PC-9 (cell line): ENCODE data around the gene KLK12. TPM values are rescaled to one million over a fixed set of nuclear protein-coding genes. Genes with fewer than 3 reads are reported as not detected.

Experiments used
- BruUV-seq: library from RNA; stranded (reverse); fragments of 400-500 nt; replicated peaks from 2 replicates; lab custom pipeline; 2021; lab: Mats Ljungman, UMichigan
- CTCF ChIA-PET: fragments of 300-600 bp; sonication (Branson Sonifier 250); formaldehyde crosslinking; loops from one replicate; lab custom pipeline; 2022; ENCODE audit warnings: antibody characterized with exemption; lab: Charles Lee
- POLR2A ChIA-PET: fragments of 300-600 bp; sonication (Branson Sonifier 250); formaldehyde crosslinking; loops from one replicate; lab custom pipeline; 2022; ENCODE audit warnings: antibody characterized with exemption; ENCODE audit not compliant: unreplicated experiment; lab: Charles Lee
- DNase-seq, 2 experiments: peaks; one replicate each; pipeline versions ENCODE4 v3.0.0 to v3.0.0-alpha.2; 2015 to 2022; ENCODE audit warnings: mixed read lengths in 1 of 2
- H2AFZ ChIP-seq: fragments of 200-600 bp; sonication (generic); 2 replicates; pipeline ENCODE4 v1.8.1; 2017; ENCODE audit warnings: antibody characterized with exemption
- H3F3A ChIP-seq: fragments of 200-600 bp; sonication (generic); 2 replicates; pipeline ENCODE4 v1.8.1; 2017; ENCODE audit warnings: antibody characterized with exemption, mild to moderate bottlenecking, low read depth; ENCODE audit not compliant: insufficient read depth
- H3K27ac ChIP-seq: fragments of 200-600 bp; sonication (generic); 2 replicates; pipeline ENCODE4 v1.6.1; 2016; ENCODE audit warnings: mixed run types
- H3K27me3 ChIP-seq: fragments of 200-600 bp; sonication (generic); 2 replicates; pipeline ENCODE4 v1.6.1; 2016; ENCODE audit warnings: low read depth, mixed run types; ENCODE audit not compliant: insufficient read depth
- H3K36me3 ChIP-seq: fragments of 200-600 bp; sonication (generic); 2 replicates; pipeline ENCODE4 v1.6.1; 2016; ENCODE audit warnings: low read depth, mixed run types
- H3K4me1 ChIP-seq: fragments of 200-600 bp; sonication (generic); replicated peaks from 2 replicates; pipeline ENCODE4 v1.6.1; 2016; ENCODE audit warnings: mixed run types; ENCODE audit not compliant: insufficient read depth
- H3K4me2 ChIP-seq: fragments of 200-600 bp; sonication (generic); 2 replicates; pipeline ENCODE4 v1.6.1; 2017; ENCODE audit warnings: mixed run types
- H3K4me3 ChIP-seq: fragments of 200-600 bp; sonication (generic); 2 replicates; pipeline ENCODE4 v1.6.1; 2016; ENCODE audit warnings: mixed run types
- H3K79me2 ChIP-seq: fragments of 200-600 bp; sonication (generic); 2 replicates; pipeline ENCODE4 v1.6.1; 2017; ENCODE audit warnings: low read depth, mixed run types
- H3K9me2 ChIP-seq: fragments of 200-600 bp; sonication (generic); 2 replicates; pipeline ENCODE4 v1.8.1; 2017; ENCODE audit warnings: mild to moderate bottlenecking; ENCODE audit not compliant: insufficient read depth
- H3K9me3 ChIP-seq: fragments of 200-600 bp; sonication (generic); 2 replicates; pipeline ENCODE4 v1.8.1; 2016; ENCODE audit warnings: low read depth; ENCODE audit not compliant: insufficient read depth
- H4K20me1 ChIP-seq: fragments of 200-600 bp; sonication (generic); 2 replicates; pipeline ENCODE4 v1.8.1; 2017; ENCODE audit not compliant: insufficient read depth
- CTCF ChIP-seq: fragments of 200-600 bp; sonication (generic); conservative IDR thresholded peaks from 2 replicates; pipeline ENCODE4 v1.6.1; 2017; ENCODE audit warnings: mixed run types, antibody characterized with exemption, mild to moderate bottlenecking, moderate library complexity
- EZH2 ChIP-seq: fragments of 200-600 bp; sonication (generic); IDR thresholded peaks from 2 replicates; pipeline ENCODE4 v1.8.0; 2017; ENCODE audit warnings: antibody characterized with exemption, low read depth
- intact Hi-C: fragments of 100-400 bp; cut with micrococcal nuclease; formaldehyde crosslinking; loops from one replicate; pipeline ENCODE4 v1.10.0; 2022; ENCODE audit not compliant: unreplicated experiment
- total RNA-seq: library from RNA; stranded (reverse); gene quantifications from 2 replicates; pipeline ENCODE4 v1.2.3, GENCODE V29; 2021

The KLK12 gene
- total RNA-seq, 1 experiment from 2014 or later: not detected

- peak within 1 kb of the TSS; percentile 77 for H2AFZ ChIP-seq
- intact Hi-C loops: loop anchor here (1.0 kb wide), 3 partner anchors 9 to 32 kb away; partner anchors contain the start of gene KLK6
- POLR2A ChIA-PET: interaction anchor here (0.5 to 2.1 kb wide), 6 partner anchors 17 to 262 kb away, joined by 3 to 22 read pairs (median 6); partner anchors contain the start of gene KLK6
Observed at GRCh38 chr19:51001515-51001914, 33.3 kb downstream of the KLK12 start, which contains the start of gene KLK8. KLK8 (minus strand) TSS chr19:51001604; CDS start chr19:51001167, 437 bp downstream.

DNA sequence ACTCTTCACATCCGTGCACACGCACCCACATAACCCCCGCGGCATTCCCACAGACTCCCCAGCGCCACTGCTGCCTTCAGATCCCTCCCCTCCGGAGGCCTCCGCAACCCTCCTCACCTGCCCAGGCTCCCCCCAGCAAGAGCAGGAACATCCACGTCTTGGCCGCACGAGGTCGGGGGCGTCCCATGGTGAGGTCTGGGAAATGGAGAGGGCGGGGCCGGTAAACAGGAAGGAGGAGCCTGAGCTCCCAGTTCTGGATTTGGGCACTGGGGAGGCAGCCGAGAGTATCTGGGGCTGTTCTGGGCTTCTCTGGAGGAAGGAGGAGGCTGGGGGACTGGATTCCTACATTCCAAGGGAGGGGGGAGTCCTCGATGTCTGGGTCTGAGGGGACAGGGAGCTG, 33.8 kb downstream of the KLK12 start:
- CTCF ChIA-PET: interaction anchor here (0.6 to 2.6 kb wide), 5 partner anchors 10 to 409 kb away, joined by 3 to 20 read pairs (median 4); partner anchors contain the start of gene KLK7
- H2AFZ ChIP-seq: peak overlapping the region; percentile 77
- H3K4me3 ChIP-seq: peak overlapping the region; percentile 64
- H4K20me1 ChIP-seq: no peaks in the 10 kb centered on the region
- peak overlapping the region; percentile 66 for H3K27ac ChIP-seq
- H3K4me2 ChIP-seq: peak overlapping the region; percentile 93
- POLR2A ChIA-PET: interaction anchor here (0.5 to 2.1 kb wide), 5 partner anchors 8 to 46 kb away, joined by 3 to 22 read pairs (median 13); partner anchors contain the start of genes KLK6 and KLK7
- peaks cover 26% of the 10 kb centered on the region for H3K79me2 ChIP-seq
- no peaks in the 10 kb centered on the region for H3K9me3 ChIP-seq
- H3F3A ChIP-seq: peaks cover 19% of the 10 kb centered on the region; the same call in 1 of the 2 replicates
- intact Hi-C loops: loop anchor here (1.0 kb wide), 3 partner anchors 9 to 32 kb away; partner anchors contain the start of gene KLK6
- no peaks in the 10 kb centered on the region for H3K9me2 ChIP-seq
- no TSS peak for BruUV-seq
- no peaks in the 10 kb centered on the region for H3K27me3 ChIP-seq
- H3K4me1 ChIP-seq: peaks cover 8% of the 10 kb centered on the region
- DNase-seq: peak; percentile 81 to 82
- TF ChIP-seq EZH2: no peak
- no peak for TF ChIP-seq CTCF
- peaks cover 7% of the 10 kb centered on the region; the same call in 1 of the 2 replicates for H3K36me3 ChIP-seq

More at GRCh38 chr19:51001515-51001914, 33.3 kb downstream of the KLK12 start, which contains the start of gene KLK8:
- TF ChIP-seq EZH2: no peak
- TF ChIP-seq CTCF: no peak
- CTCF ChIA-PET: interaction anchor here (0.6 to 2.6 kb wide), 4 partner anchors 9 to 410 kb away, joined by 3 to 20 read pairs (median 5); partner anchors contain the start of gene KLK7
- Histone ChIP-seq H3K36me3 (peaks cover 7% of the 10 kb centered on the region; the same call in 1 of the 2 replicates), H4K20me1 (no peaks in the 10 kb centered on the region), H3K27me3 (no peaks in the 10 kb centered on the region), H3K4me2 (peak within 1 kb of the TSS; percentile 93), H3F3A (peaks cover 19% of the 10 kb centered on the region; the same call in 1 of the 2 replicates), H3K79me2 (peaks cover 26% of the 10 kb centered on the region), H3K27ac (peak within 1 kb of the TSS; percentile 66), H3K4me3 (peak within 1 kb of the TSS; percentile 64), H3K9me3 (no peaks in the 10 kb centered on the region), H3K9me2 (no peaks in the 10 kb centered on the region), H3K4me1 (peaks cover 8% of the 10 kb centered on the region)
- no TSS peak for BruUV-seq
- DNase-seq: peak; percentile 64 to 70

- H3K27me3 ChIP-seq: no peaks in the 10 kb centered on the region
- TF ChIP-seq CTCF (no peak), EZH2 (no peak)
- H3K36me3 ChIP-seq: peaks cover 7% of the 10 kb centered on the region; the same call in 1 of the 2 replicates
- H2AFZ ChIP-seq: peak overlapping the region; percentile 77; the same call in 1 of the 2 replicates
- intact Hi-C loops: no loop called here
- peaks cover 8% of the 10 kb centered on the region for H3K4me1 ChIP-seq
- peak overlapping the region; percentile 66 for H3K27ac ChIP-seq
- H3K4me3 ChIP-seq: peak overlapping the region; percentile 64
- peak overlapping the region; percentile 93 for H3K4me2 ChIP-seq
- H3K79me2 ChIP-seq: peaks cover 26% of the 10 kb centered on the region
- ChIA-PET POLR2A (interaction anchor here (0.6 to 2.1 kb wide), 4 partner anchors 8 to 31 kb away, joined by 5 to 22 read pairs (median 14); partner anchors contain the start of genes KLK6 and KLK7), CTCF (interaction anchor here (0.6 to 2.6 kb wide), 3 partner anchors 17 to 21 kb away, joined by 3 to 20 read pairs (median 4); partner anchors contain the start of gene KLK7)
- BruUV-seq: no TSS peak
- no peaks in the 10 kb centered on the region for H3K9me2 ChIP-seq
- H4K20me1 ChIP-seq: no peaks in the 10 kb centered on the region
- H3F3A ChIP-seq: peaks cover 24% of the 10 kb centered on the region; the same call in 1 of the 2 replicates
- DNase-seq: peak in 1 of 2 experiments; percentile 48
- no peaks in the 10 kb centered on the region for H3K9me3 ChIP-seq
Observed at GRCh38 chr19:51000426-51000825, 34.4 kb downstream of the KLK12 start.
